ENCODE measurements around the gene ARHGAP4.

DNA sequence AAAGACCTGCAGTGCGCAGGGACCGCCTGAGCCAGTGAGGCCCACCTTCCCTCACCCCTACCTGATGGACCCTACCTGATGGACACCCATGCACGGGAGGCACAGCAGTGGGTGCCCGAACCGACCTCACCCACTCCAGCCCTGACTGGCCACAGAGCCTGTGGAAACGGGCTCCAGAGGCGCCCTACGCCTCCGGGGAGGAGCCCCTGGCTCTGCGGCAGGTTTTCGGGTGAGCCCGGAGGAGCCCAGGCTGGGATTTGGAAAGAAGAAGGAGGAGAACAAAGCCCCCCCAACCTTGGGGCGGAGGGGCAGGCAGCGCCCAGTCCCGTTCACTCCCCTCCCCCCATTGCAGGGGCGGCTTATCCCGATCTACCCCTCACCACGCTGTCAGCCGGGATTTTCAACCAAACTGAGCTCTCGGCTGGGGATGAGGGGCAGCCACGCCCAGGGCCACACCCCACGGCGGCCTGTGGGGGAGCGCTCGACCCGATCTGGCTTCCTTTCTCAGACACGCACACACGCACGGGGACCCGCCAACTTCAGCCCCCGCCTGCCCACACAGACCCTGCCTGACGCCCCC, 40.8 kb downstream of the ARHGAP4 start:
- TF ChIP-seq, protein P1, sequence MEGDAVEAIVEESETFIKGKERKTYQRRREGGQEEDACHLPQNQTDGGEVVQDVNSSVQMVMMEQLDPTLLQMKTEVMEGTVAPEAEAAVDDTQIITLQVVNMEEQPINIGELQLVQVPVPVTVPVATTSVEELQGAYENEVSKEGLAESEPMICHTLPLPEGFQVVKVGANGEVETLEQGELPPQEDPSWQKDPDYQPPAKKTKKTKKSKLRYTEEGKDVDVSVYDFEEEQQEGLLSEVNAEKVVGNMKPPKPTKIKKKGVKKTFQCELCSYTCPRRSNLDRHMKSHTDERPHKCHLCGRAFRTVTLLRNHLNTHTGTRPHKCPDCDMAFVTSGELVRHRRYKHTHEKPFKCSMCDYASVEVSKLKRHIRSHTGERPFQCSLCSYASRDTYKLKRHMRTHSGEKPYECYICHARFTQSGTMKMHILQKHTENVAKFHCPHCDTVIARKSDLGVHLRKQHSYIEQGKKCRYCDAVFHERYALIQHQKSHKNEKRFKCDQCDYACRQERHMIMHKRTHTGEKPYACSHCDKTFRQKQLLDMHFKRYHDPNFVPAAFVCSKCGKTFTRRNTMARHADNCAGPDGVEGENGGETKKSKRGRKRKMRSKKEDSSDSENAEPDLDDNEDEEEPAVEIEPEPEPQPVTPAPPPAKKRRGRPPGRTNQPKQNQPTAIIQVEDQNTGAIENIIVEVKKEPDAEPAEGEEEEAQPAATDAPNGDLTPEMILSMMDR (IDR thresholded peaks at IDR 0.05): no peak
- no peak for TF ChIP-seq POLR2A (IDR thresholded peaks at IDR 0.05)

All from testis (tissue), 2 donors.